IgD-negative memory B cell (primary cell): ENCODE results near the gene OR10C1. TPM values are rescaled to one million over a fixed set of nuclear protein-coding genes. Genes with fewer than 3 reads are reported as not detected.
"Not testable (repeated sequence)": the region's sequence is repeated elsewhere in the genome, so short reads cannot be mapped to it uniquely, and the experiment has no call there.

ENCODE experiments used
- H3K27ac Mint-ChIP-seq, 3 donors: one replicate each; pipeline ENCODE4 v1.8.0; 2020 to 2022; ENCODE audit warnings: mild to moderate bottlenecking in 3 of 3, mixed read lengths in 3 of 3, moderate library complexity in 1 of 3
- H3K27me3 Mint-ChIP-seq: one replicate; pipeline ENCODE4 v1.8.0; 2021; ENCODE audit warnings: mixed read lengths
- H3K36me3 Mint-ChIP-seq: one replicate; pipeline ENCODE4 v1.8.0; 2020; ENCODE audit warnings: mild to moderate bottlenecking, mixed read lengths
- H3K4me1 Mint-ChIP-seq, 3 donors: one replicate each; pipeline ENCODE4 v1.8.0; 2020 to 2022; ENCODE audit warnings: mixed read lengths in 3 of 3, mild to moderate bottlenecking in 1 of 3
- H3K4me3 Mint-ChIP-seq, 4 donors: one replicate each; pipeline ENCODE4 v1.8.0; 2020 to 2022; ENCODE audit warnings: mild to moderate bottlenecking in 4 of 4, mixed read lengths in 4 of 4, moderate library complexity in 3 of 4
- H3K9me3 Mint-ChIP-seq, 3 donors: one replicate each; pipeline ENCODE4 v1.8.0; 2020 to 2021; ENCODE audit warnings: mixed read lengths in 3 of 3, mild to moderate bottlenecking in 1 of 3
- polyA plus RNA-seq: library from polyadenylated mRNA; unstranded; fragments of 300-500 nt; fragmentation: Illumina TruSeq; gene quantifications from one replicate; pipeline ENCODE4 v1.2.3, GENCODE V29; 2021

The OR10C1 gene, protein sequence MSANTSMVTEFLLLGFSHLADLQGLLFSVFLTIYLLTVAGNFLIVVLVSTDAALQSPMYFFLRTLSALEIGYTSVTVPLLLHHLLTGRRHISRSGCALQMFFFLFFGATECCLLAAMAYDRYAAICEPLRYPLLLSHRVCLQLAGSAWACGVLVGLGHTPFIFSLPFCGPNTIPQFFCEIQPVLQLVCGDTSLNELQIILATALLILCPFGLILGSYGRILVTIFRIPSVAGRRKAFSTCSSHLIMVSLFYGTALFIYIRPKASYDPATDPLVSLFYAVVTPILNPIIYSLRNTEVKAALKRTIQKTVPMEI
- polyA plus RNA-seq: not detected

DNA sequence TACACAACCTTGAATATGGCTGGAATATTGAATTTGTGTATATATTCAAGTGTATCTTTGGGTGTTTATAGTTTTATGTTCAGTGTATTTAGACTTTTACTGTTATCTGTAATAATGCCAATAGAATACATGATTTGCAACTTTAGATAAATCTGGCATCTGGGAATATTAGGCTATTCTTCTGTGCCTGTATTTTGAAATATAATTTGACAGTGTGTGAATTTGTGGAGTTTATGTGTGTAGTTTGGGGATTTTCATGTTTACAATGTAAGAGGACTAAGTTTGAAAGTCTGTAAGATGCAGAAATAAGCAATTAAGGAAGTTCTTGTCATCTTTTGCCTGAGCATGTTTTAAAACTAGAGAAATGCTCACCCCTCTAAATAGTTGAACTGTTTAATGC is at the start of gene OR10C1:
OR10C1 (plus strand) TSS at position 301 of the 400 bp plus-strand sequence. CDS start 710 bp downstream, outside the sequence.
- Mint-ChIP-seq H3K36me3 (no peaks in the 10 kb centered on the region), H3K9me3 (peaks cover 0 to 6% (median 4%) of the 10 kb centered on the region in 3 donors), H3K27ac (no peak within 1 kb of the TSS), H3K4me3 (no peak within 1 kb of the TSS), H3K4me1 (no peaks in the 10 kb centered on the region), H3K27me3 (peaks cover 4% of the 10 kb centered on the region)

DNA sequence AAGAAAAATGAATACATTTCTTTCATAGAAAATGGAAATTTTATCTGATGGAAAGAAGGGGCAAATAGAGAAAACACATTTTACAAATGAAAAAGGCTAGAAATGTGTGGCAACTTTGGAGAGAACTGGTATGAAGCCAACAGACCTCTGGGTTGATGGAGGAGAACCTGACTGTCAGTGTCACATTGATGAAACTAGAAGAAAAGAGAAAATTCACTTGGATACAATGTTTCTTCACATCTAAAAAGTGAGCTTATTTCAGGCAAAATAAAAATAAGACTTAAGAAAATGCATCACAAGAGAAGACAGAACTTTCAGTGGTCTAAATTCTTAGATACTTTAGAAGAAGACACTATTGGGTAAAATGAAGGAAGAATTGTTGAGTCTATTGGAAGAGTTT is 43.8 kb upstream of the OR10C1 start, which contains the start of gene OR12D2:
OR12D2 (plus strand) TSS at position 301 of the 400 bp plus-strand sequence. CDS start 1,069 bp downstream, outside the sequence.
- H3K4me1 Mint-ChIP-seq: no peaks in the 10 kb centered on the region
- no peak within 1 kb of the TSS for H3K27ac Mint-ChIP-seq
- H3K4me3 Mint-ChIP-seq: no peak within 1 kb of the TSS
- H3K9me3 Mint-ChIP-seq: no peaks in the 10 kb centered on the region
- H3K27me3 Mint-ChIP-seq: peaks cover 2% of the 10 kb centered on the region
- no peaks in the 10 kb centered on the region for H3K36me3 Mint-ChIP-seq

- H3K27ac Mint-ChIP-seq: no peak overlapping the region
- peaks cover 5% of the 10 kb centered on the region for H3K27me3 Mint-ChIP-seq
- no peaks in the 10 kb centered on the region for H3K9me3 Mint-ChIP-seq
- no peak overlapping the region for H3K4me3 Mint-ChIP-seq
- H3K36me3 Mint-ChIP-seq: no peaks in the 10 kb centered on the region
- H3K4me1 Mint-ChIP-seq: no peaks in the 10 kb centered on the region
Measured at GRCh38 chr6:29399525-29399924, 39.6 kb upstream of the OR10C1 start.

DNA sequence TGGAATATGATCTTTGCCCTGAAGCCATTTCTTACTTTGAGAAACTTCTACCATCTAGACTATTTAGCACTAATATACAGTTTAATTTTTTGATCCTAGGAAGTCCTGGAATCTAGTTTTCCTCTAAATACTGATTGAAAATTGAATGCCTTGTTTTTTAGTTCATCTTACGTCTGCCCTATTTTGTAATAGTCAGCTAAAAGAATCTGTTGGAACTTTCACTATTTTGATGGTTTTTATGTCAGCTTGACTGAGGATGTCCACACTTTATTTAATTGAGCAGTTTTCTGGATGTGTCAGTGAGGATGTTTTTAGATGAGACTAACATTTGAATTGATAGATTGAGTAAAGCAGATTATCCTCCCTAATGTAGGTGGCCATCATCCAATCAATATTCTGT is 35.3 kb upstream of the OR10C1 start:
- Mint-ChIP-seq H3K27me3 (peaks cover 12% of the 10 kb centered on the region), H3K4me1 (no peaks in the 10 kb centered on the region), H3K36me3 (peaks cover 4% of the 10 kb centered on the region), H3K27ac (no peak overlapping the region), H3K9me3 (peaks cover 2 to 11% (median 7%) of the 10 kb centered on the region in 3 donors), H3K4me3 (no peak overlapping the region)

- no peak within 1 kb of the TSS for H3K27ac Mint-ChIP-seq
- H3K27me3 Mint-ChIP-seq: peaks cover 9% of the 10 kb centered on the region
- H3K4me3 Mint-ChIP-seq: no peak within 1 kb of the TSS
- H3K9me3 Mint-ChIP-seq: peaks cover 0 to 8% (median 3%) of the 10 kb centered on the region in 3 donors
- no peaks in the 10 kb centered on the region for H3K4me1 Mint-ChIP-seq
- no peaks in the 10 kb centered on the region for H3K36me3 Mint-ChIP-seq
Measured at GRCh38 chr6:29414588-29414987, 24.5 kb upstream of the OR10C1 start, which contains the start of gene OR12D1. TSS of gene OR12D1 (plus strand) at chr6:29414928.

- Mint-ChIP-seq H3K4me1 (no peaks in the 10 kb centered on the region), H3K9me3 (no peaks in the 10 kb centered on the region), H3K27me3 (peaks cover 2% of the 10 kb centered on the region), H3K36me3 (no peaks in the 10 kb centered on the region), H3K27ac (no peak overlapping the region), H3K4me3 (no peak overlapping the region)
Measured at GRCh38 chr6:29419516-29419915, 19.6 kb upstream of the OR10C1 start.

DNA sequence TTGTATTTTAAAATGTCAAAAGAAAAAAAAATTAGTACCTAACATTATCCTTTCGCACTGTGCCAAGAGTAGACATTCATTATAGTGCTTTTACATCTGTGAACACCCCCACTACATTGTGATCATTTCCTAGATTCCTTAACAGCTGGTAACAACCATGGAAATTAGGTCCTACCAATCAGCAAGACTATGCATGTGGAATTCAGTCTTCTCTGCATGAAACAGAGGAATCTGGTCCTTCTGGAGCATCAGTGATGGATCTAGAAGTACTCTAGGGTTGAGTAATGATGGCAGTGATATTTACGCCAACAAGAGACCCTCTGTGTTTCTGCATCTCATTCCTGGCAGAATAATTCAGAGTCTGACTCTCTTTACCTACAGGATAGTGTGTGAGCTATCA is 14.9 kb upstream of the OR10C1 start:
- Mint-ChIP-seq H3K9me3 (no peaks in the 10 kb centered on the region), H3K4me1 (no peaks in the 10 kb centered on the region), H3K36me3 (no peaks in the 10 kb centered on the region), H3K27me3 (peaks cover 8% of the 10 kb centered on the region), H3K27ac (no peak overlapping the region), H3K4me3 (no peak overlapping the region)

DNA sequence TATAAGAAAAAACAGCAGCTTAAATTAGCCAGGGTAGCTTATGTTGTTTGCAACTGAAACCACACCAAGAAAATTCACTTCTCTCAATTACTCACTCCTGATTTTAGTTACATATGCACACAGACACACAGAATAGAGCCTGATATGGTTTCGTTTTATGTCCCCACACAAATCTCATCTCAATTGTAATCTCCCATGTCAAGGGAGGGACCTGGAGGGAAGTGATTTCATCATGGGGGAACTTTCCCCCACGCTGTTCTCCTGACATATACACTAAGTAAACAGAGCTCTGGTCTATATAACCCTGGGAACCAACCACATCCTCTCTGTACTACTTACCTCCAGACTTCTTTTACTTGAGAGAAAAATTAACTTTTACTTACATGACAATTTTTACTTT is 14.5 kb upstream of the OR10C1 start:
- Mint-ChIP-seq H3K27ac (no peak overlapping the region), H3K27me3 (peaks cover 6% of the 10 kb centered on the region), H3K36me3 (no peaks in the 10 kb centered on the region)

DNA sequence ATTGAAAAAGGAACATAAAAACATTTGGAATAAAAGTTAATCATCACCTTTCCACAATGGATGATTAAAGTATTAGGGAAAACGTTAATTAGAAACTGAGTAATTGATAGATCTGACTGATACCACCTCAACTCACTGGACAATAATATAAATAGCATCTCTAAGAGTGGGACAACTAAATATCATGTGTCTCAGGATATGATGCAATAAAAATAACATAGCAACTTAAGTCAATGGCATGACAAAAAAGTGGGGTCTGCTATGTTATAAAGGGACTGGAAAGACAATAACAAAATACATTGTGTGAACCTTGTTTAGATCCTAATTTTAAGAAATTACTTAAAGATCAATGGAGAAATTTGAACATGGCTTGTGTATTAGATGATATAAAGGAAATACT is 14.0 kb upstream of the OR10C1 start:
- H3K4me3 Mint-ChIP-seq: no peak overlapping the region
- H3K9me3 Mint-ChIP-seq: no peaks in the 10 kb centered on the region
- H3K27me3 Mint-ChIP-seq: peaks cover 5% of the 10 kb centered on the region
- H3K4me1 Mint-ChIP-seq: no peaks in the 10 kb centered on the region
- no peak overlapping the region for H3K27ac Mint-ChIP-seq
- no peaks in the 10 kb centered on the region for H3K36me3 Mint-ChIP-seq

More for the DNA sequence above, 14.5 kb upstream of the OR10C1 start:
- H3K4me1 Mint-ChIP-seq: no peaks in the 10 kb centered on the region
- H3K4me3 Mint-ChIP-seq: no peak overlapping the region
- H3K9me3 Mint-ChIP-seq: no peaks in the 10 kb centered on the region

DNA sequence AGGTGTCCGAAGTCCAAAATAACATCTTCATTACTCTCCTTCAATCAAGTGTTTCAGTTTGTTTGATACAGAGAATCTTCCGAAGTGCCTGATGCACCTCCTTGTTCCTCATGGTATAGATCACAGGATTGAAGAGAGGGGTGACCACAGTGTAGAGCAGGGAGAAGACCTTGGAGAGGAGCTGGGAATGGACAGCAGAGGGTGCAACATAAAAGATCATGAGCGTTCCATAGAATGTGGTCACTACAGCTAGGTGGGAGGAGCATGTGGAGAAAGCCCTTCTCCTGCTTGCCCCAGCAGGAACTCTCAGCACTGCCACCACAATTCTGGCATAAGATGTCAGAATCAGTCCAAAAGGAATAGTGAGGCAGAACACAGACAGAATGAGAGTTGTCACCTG is 12.5 kb upstream of the OR10C1 start:
- Mint-ChIP-seq H3K36me3 (no peaks in the 10 kb centered on the region), H3K4me1 (no peaks in the 10 kb centered on the region), H3K9me3 (peaks cover 0 to 2% (median 0%) of the 10 kb centered on the region in 3 donors), H3K27ac (no peak overlapping the region), H3K27me3 (peaks cover 5% of the 10 kb centered on the region), H3K4me3 (no peak overlapping the region)

DNA sequence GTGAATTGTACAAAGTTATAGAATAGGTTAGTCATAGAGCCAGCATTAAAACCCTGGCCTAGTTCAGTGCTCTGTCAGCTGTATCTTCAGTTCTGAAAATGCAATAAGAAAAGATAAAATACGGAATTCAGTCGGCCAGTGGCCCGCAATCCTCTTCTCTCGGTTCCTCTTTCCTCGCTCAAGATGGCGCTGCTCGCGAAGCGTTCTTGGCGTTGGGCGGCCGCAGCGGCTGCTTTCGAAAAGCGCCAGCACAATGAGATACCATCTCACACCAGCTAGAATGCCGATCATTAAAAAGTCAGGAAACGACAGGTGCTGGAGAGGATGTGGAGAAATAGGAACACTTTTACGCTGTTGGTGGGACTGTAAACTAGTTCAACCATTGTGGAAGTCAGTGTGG is 2.4 kb upstream of the OR10C1 start:
- H3K9me3 Mint-ChIP-seq: peaks cover 2 to 12% (median 4%) of the 10 kb centered on the region in 3 donors
- not testable (repeated sequence) for H3K27ac Mint-ChIP-seq

DNA sequence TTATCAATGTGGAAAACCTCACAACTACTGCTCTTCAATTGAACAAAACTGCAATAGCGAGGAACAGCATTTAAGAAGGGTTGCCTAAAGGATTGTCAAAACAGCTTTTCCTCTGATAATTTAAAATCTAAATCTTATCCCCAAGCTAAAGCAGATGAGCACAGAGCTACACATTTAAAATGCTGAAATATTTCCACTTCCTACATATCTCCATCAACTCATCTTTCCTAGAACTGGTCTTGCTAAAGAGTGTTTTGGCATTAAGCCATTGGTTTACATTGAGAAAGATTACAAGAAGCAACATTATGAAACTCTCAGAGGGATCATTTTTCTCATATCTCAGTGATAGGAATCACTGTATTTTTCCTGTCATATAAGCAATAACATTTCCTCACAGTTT is 3.6 kb downstream of the OR10C1 start:
- Mint-ChIP-seq H3K27ac (no peak overlapping the region), H3K36me3 (no peaks in the 10 kb centered on the region), H3K4me1 (no peaks in the 10 kb centered on the region), H3K4me3 (no peak overlapping the region), H3K27me3 (peaks cover 5% of the 10 kb centered on the region), H3K9me3 (peaks cover 0 to 9% (median 4%) of the 10 kb centered on the region in 3 donors)

More for the DNA sequence above, 2.4 kb upstream of the OR10C1 start:
- not testable (repeated sequence) for H3K4me3 Mint-ChIP-seq, H3K4me1 Mint-ChIP-seq, H3K27me3 Mint-ChIP-seq, H3K36me3 Mint-ChIP-seq

GRCh38 chr6:29444031-29444430 is 4.9 kb downstream of the OR10C1 start:
- not testable (repeated sequence) for H3K27me3 Mint-ChIP-seq, H3K4me3 Mint-ChIP-seq, H3K36me3 Mint-ChIP-seq, H3K9me3 Mint-ChIP-seq, H3K27ac Mint-ChIP-seq, H3K4me1 Mint-ChIP-seq

GRCh38 chr6:29447670-29448069 is 8.6 kb downstream of the OR10C1 start:
- Mint-ChIP-seq H3K27me3 (peaks cover 1% of the 10 kb centered on the region), H3K36me3 (no peaks in the 10 kb centered on the region), H3K9me3 (peaks cover 0 to 8% (median 7%) of the 10 kb centered on the region in 3 donors), H3K4me1 (no peaks in the 10 kb centered on the region), H3K4me3 (no peak overlapping the region), H3K27ac (no peak overlapping the region)

- Mint-ChIP-seq H3K9me3 (peaks cover 0 to 3% (median 0%) of the 10 kb centered on the region in 3 donors), H3K4me3 (no peak overlapping the region), H3K36me3 (no peaks in the 10 kb centered on the region), H3K4me1 (no peaks in the 10 kb centered on the region), H3K27me3 (no peaks in the 10 kb centered on the region), H3K27ac (no peak overlapping the region)
Measured at GRCh38 chr6:29451471-29452193, 12.5 kb downstream of the OR10C1 start.
